WTC11 (cell line): ENCODE data around the gene SKI. TPM values are rescaled to one million over a fixed set of nuclear protein-coding genes. Genes with fewer than 3 reads are reported as not detected.

ENCODE experiments used
- ATAC-seq: fragments of 200-7000 bp; cut with Tn5 transposase; 2 replicates; pipeline ENCODE4 v1.10.0; 2021; ENCODE audit warnings: mild to moderate bottlenecking, moderate library complexity
- CTCF ChIA-PET: fragments of 300-600 bp; sonication (Branson Sonifier 250); formaldehyde crosslinking; loops from one replicate; lab custom pipeline; 2021; ENCODE audit warnings: antibody characterized with exemption; lab: Charles Lee
- POLR2A ChIA-PET: fragments of 350-600 bp; sonication (Branson Sonifier 250); formaldehyde crosslinking; loops from one replicate; lab custom pipeline; 2021; ENCODE audit warnings: antibody characterized with exemption; lab: Charles Lee
- DNase-seq: peaks from one replicate; pipeline ENCODE4 v3.0.0; 2021; ENCODE audit warnings: low spot score
- H3K27ac Mint-ChIP-seq: 2 replicates; pipeline ENCODE4 v1.8.0; 2021; ENCODE audit warnings: mixed read lengths
- H3K27me3 Mint-ChIP-seq: 2 replicates; pipeline ENCODE4 v1.8.0; 2021; ENCODE audit warnings: low read depth, mild to moderate bottlenecking, moderate library complexity, mixed read lengths
- H3K36me3 Mint-ChIP-seq: 2 replicates; pipeline ENCODE4 v1.8.0; 2021; ENCODE audit warnings: mixed read lengths
- H3K4me1 Mint-ChIP-seq: 2 replicates; pipeline ENCODE4 v1.8.0; 2022; ENCODE audit warnings: mixed read lengths
- H3K4me3 Mint-ChIP-seq: 2 replicates; pipeline ENCODE4 v1.8.0; 2021; ENCODE audit warnings: mild to moderate bottlenecking, moderate library complexity, mixed read lengths
- H3K9me3 Mint-ChIP-seq: 2 replicates; pipeline ENCODE4 v1.8.0; 2021; ENCODE audit warnings: mixed read lengths
- AFF4 ChIP-seq: sonication (generic); formaldehyde crosslinking; IDR thresholded peaks from 2 replicates; pipeline ENCODE4 v1.8.1; 2023; ENCODE audit warnings: mild to moderate bottlenecking, missing genetic modification reagents, borderline replicate concordance
- ATF2 ChIP-seq: sonication (generic); formaldehyde crosslinking; IDR thresholded peaks from 2 replicates; pipeline ENCODE4 v1.8.1; 2022; ENCODE audit warnings: low read depth, missing genetic modification reagents, borderline replicate concordance
- ATF3 ChIP-seq: sonication (generic); formaldehyde crosslinking; conservative IDR thresholded peaks from 2 replicates; pipeline ENCODE4 v1.8.1; 2022; ENCODE audit warnings: mild to moderate bottlenecking, missing genetic modification reagents
- CBFB ChIP-seq: sonication (generic); formaldehyde crosslinking; IDR thresholded peaks from 2 replicates; pipeline ENCODE4 v1.8.1; 2022; ENCODE audit warnings: mild to moderate bottlenecking, low read depth, missing genetic modification reagents
- CDX4 ChIP-seq: fragments of 250-450 bp; sonication (Bioruptor Pico); IDR thresholded peaks from 2 replicates; pipeline ENCODE4 v1.9.0; 2021; ENCODE audit warnings: moderate library complexity, mild to moderate bottlenecking, inconsistent platforms, borderline replicate concordance
- E2F5 ChIP-seq: sonication (generic); formaldehyde crosslinking; IDR thresholded peaks from 2 replicates; pipeline ENCODE4 v1.8.1; 2022; ENCODE audit warnings: mild to moderate bottlenecking, moderate library complexity, missing genetic modification reagents
- ELF4 ChIP-seq: sonication (generic); formaldehyde crosslinking; IDR thresholded peaks from 2 replicates; pipeline ENCODE4 v1.8.1; 2022; ENCODE audit warnings: low read depth, mild to moderate bottlenecking, moderate library complexity, missing genetic modification reagents
- GRHL2 ChIP-seq: fragments of 250-450 bp; sonication (Bioruptor Pico); IDR thresholded peaks from 2 replicates; pipeline ENCODE4 v1.8.0; 2022; ENCODE audit warnings: mild to moderate bottlenecking, moderate library complexity; ENCODE audit not compliant: insufficient replicate concordance, severe bottlenecking
- MXD4 ChIP-seq: fragments of 250-450 bp; sonication (Bioruptor Pico); IDR thresholded peaks from 2 replicates; pipeline ENCODE4 v1.8.0; 2021; ENCODE audit warnings: mild to moderate bottlenecking, moderate library complexity, borderline replicate concordance
- MYBL2 ChIP-seq: sonication (generic); formaldehyde crosslinking; IDR thresholded peaks from 2 replicates; pipeline ENCODE4 v1.8.1; 2023; ENCODE audit warnings: mild to moderate bottlenecking, moderate library complexity, missing genetic modification reagents
- NR1H2 ChIP-seq: sonication (generic); formaldehyde crosslinking; IDR thresholded peaks from 2 replicates; pipeline ENCODE4 v1.9.0; 2021; ENCODE audit warnings: mild to moderate bottlenecking, moderate library complexity, missing genetic modification reagents
- PRRX2 ChIP-seq: fragments of 250-450 bp; sonication (Bioruptor Pico); IDR thresholded peaks from 2 replicates; pipeline ENCODE4 v1.8.0; 2021; ENCODE audit warnings: mild to moderate bottlenecking
- SP1 ChIP-seq: sonication (generic); formaldehyde crosslinking; conservative IDR thresholded peaks from 2 replicates; pipeline ENCODE4 v1.8.1; 2022; ENCODE audit warnings: missing genetic modification reagents
- TEAD4 ChIP-seq: sonication (generic); formaldehyde crosslinking; IDR thresholded peaks from 2 replicates; pipeline ENCODE4 v1.8.0; 2022; ENCODE audit warnings: mild to moderate bottlenecking, missing genetic modification reagents
- ZBTB21 ChIP-seq: sonication (generic); formaldehyde crosslinking; IDR thresholded peaks from 2 replicates; pipeline ENCODE4 v1.8.1; 2023; ENCODE audit warnings: mild to moderate bottlenecking, missing genetic modification reagents, borderline replicate concordance
- ZBTB43 ChIP-seq: sonication (generic); formaldehyde crosslinking; IDR thresholded peaks from 2 replicates; pipeline ENCODE4 v1.8.1; 2023; ENCODE audit warnings: mild to moderate bottlenecking, missing genetic modification reagents
- ZNF138 ChIP-seq: sonication (generic); formaldehyde crosslinking; conservative IDR thresholded peaks from 2 replicates; pipeline ENCODE4 v1.8.1; 2022; ENCODE audit warnings: mild to moderate bottlenecking, moderate library complexity, missing genetic modification reagents
- ZNF219 ChIP-seq: sonication (generic); formaldehyde crosslinking; IDR thresholded peaks from 2 replicates; pipeline ENCODE4 v1.8.0; 2023; ENCODE audit warnings: missing genetic modification reagents, mild to moderate bottlenecking, borderline replicate concordance
- ZSCAN18 ChIP-seq: fragments of 250-450 bp; sonication (Bioruptor Pico); IDR thresholded peaks from 2 replicates; pipeline ENCODE4 v2.1.2; 2022; ENCODE audit warnings: mild to moderate bottlenecking, moderate library complexity
- total RNA-seq: library from RNA; stranded (reverse); gene quantifications from 3 replicates; pipeline ENCODE4 v1.2.3, GENCODE V29; 2021

The SKI gene
- total RNA-seq, 1 experiment from 2014 or later: 88.6 TPM

GRCh38 chr1:2334883-2335534, 106.9 kb downstream of the SKI start:
- TF ChIP-seq ZSCAN18 (CRISPR knock-in tag): no peak
- H3K4me1 Mint-ChIP-seq: no peaks in the 10 kb centered on the region
- ChIA-PET CTCF (interaction anchor here (0.6 to 1.4 kb wide), 2 partner anchors 46 to 278 kb away, joined by 3 read pairs; no protein-coding TSS in a partner anchor), POLR2A (no interaction called here)
- H3K9me3 Mint-ChIP-seq: peaks cover 5% of the 10 kb centered on the region
- no peaks in the 10 kb centered on the region; the same call in 1 of the 2 replicates for H3K27me3 Mint-ChIP-seq
- no peak overlapping the region for H3K4me3 Mint-ChIP-seq
- peaks cover 8% of the 10 kb centered on the region for H3K36me3 Mint-ChIP-seq
- DNase-seq (no peak), ATAC-seq (no peak)
- H3K27ac Mint-ChIP-seq: no peak overlapping the region

- ATAC-seq: no peak
- H3K4me1 Mint-ChIP-seq: no peaks in the 10 kb centered on the region
- no peak overlapping the region for H3K27ac Mint-ChIP-seq
- CTCF ChIA-PET: interaction anchor here (0.5 to 1.4 kb wide), 4 partner anchors 46 to 287 kb away, joined by 3 to 4 read pairs (median 3); no protein-coding TSS in a partner anchor
- H3K9me3 Mint-ChIP-seq: no peaks in the 10 kb centered on the region
- H3K4me3 Mint-ChIP-seq: no peak overlapping the region
- POLR2A ChIA-PET: no interaction called here
- no peaks in the 10 kb centered on the region; the same call in 1 of the 2 replicates for H3K27me3 Mint-ChIP-seq
- H3K36me3 Mint-ChIP-seq: peaks cover 3% of the 10 kb centered on the region
- TF ChIP-seq CDX4 (CRISPR knock-in tag) (no peak), ZBTB43 (no peak), ATF3 (no peak), ELF4 (CRISPR knock-in tag) (no peak), MYBL2 (no peak), ZNF138 (no peak), E2F5 (CRISPR knock-in tag) (no peak), ATF2 (CRISPR knock-in tag) (no peak), ZBTB21 (CRISPR knock-in tag) (no peak), AFF4 (CRISPR knock-in tag) (no peak), NR1H2 (CRISPR knock-in tag) (no peak), GRHL2 (no peak), TEAD4 (CRISPR knock-in tag) (no peak), PRRX2 (CRISPR knock-in tag) (no peak), CBFB (CRISPR knock-in tag) (no peak), MXD4 (CRISPR knock-in tag) (no peak), ZNF219 (CRISPR knock-in tag) (no peak), SP1 (no peak)
- no peak for DNase-seq
Observed at GRCh38 chr1:2335721-2336455, 107.8 kb downstream of the SKI start.
